DMS 273 treated with DMSO at 0.1 percent for 48 hours (cell line): ENCODE measurements around the gene PIP5KL1.

Experiments used
- DNase-seq: peaks from one replicate; lab custom pipeline; 2025; lab: John Stamatoyannopoulos, UW

The PIP5KL1 gene

GRCh38 chr9:127949827-127950512, 19.4 kb upstream of the PIP5KL1 start:
- no peak for DNase-seq

GRCh38 chr9:127947841-127948710, 17.5 kb upstream of the PIP5KL1 start:
- no peak for DNase-seq

- DNase-seq: no peak
These were observed 16.2 kb upstream of the PIP5KL1 start for GRCh38 chr9:127946728-127947127.

- DNase-seq: no peak
These were observed 15.4 kb upstream of the PIP5KL1 start for GRCh38 chr9:127945942-127946341.

- DNase-seq: no peak
These were observed 14.8 kb upstream of the PIP5KL1 start for GRCh38 chr9:127945338-127945737.

- DNase-seq: no peak
These were observed 14.1 kb upstream of the PIP5KL1 start for GRCh38 chr9:127944586-127945218.

- DNase-seq: peak; percentile 57
These were observed 13.2 kb upstream of the PIP5KL1 start for GRCh38 chr9:127943731-127944144.

- DNase-seq: no peak
These were observed 12.6 kb upstream of the PIP5KL1 start for GRCh38 chr9:127943011-127943662.

- no peak for DNase-seq
These were observed 11.8 kb upstream of the PIP5KL1 start for GRCh38 chr9:127942216-127943010.

GRCh38 chr9:127941961-127942215, 11.3 kb upstream of the PIP5KL1 start:
- DNase-seq: no peak

GRCh38 chr9:127941062-127941960, 10.7 kb upstream of the PIP5KL1 start:
- DNase-seq: no peak

- DNase-seq: no peak
These were observed 10.0 kb upstream of the PIP5KL1 start for GRCh38 chr9:127940593-127940992.

- DNase-seq: no peak
These were observed 7.7 kb upstream of the PIP5KL1 start for GRCh38 chr9:127938298-127938690.

- peak; percentile 44 for DNase-seq
These were observed 7.1 kb upstream of the PIP5KL1 start, which contains the start of gene DPM2 for GRCh38 chr9:127937388-127938297. Gene DPM2, minus strand, starts transcription at chr9:127937854. Its CDS starts 34 bp downstream, at chr9:127937820.

- DNase-seq: no peak
These were observed 6.4 kb upstream of the PIP5KL1 start for GRCh38 chr9:127937056-127937387.

- no peak for DNase-seq
These were observed 5.8 kb upstream of the PIP5KL1 start for GRCh38 chr9:127936347-127936852.

GRCh38 chr9:127935765-127936221, 5.2 kb upstream of the PIP5KL1 start:
- DNase-seq: no peak

- DNase-seq: no peak
These were observed 4.4 kb upstream of the PIP5KL1 start for GRCh38 chr9:127934986-127935385.

GRCh38 chr9:127934248-127934647, 3.7 kb upstream of the PIP5KL1 start:
- DNase-seq: no peak
